HG03196 (cell line): Measurements from ENCODE around the gene GATD1.
"Not testable (repeated sequence)": the region's sequence is repeated elsewhere in the genome, so short reads cannot be mapped to it uniquely, and the experiment has no call there.

Experiments
- ATAC-seq: cut with Tn5 transposase; IDR thresholded peaks from one replicate; pipeline ENCODE4 v1.9.1; 2021; ENCODE audit not compliant: unreplicated experiment

The GATD1 gene

DNA sequence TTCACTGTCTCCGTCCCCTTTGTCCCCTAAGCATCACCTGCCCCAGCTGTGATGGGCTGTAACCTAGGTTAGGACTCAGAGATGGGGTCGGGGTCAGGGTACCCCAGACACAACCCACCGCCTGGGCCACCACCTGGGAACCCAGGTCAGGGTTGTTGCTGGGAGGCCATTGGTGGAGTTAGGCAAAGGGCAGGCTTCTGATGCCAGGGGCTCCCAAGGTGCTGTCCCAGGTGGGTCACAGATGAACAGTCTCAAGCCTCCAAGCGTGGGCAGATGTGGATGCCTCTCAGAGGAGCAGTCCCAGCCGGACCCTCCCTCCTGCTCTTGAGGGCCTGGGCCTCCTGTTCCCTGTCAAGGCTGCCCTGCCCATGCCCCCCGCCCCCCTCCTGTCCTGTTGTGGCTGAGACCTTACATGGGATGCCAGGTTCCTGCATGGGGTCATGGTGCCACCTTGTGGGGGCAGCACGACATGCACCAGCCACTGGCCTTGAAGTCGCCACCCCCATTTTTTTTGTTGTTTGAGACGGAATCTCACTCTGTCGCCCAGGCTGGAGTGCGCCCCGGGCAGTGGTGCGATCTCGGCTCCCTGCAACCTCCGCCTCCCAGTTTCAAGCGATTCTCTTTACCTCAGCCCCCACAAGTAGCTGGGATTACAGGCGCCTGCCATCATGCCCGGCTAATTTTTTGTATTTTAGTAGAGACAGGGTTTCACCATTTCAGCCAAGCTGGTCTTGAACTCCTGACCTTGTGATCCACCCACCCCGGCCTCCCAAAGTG is 12.1 kb downstream of the GATD1 start:
- ATAC-seq: no peak

DNA sequence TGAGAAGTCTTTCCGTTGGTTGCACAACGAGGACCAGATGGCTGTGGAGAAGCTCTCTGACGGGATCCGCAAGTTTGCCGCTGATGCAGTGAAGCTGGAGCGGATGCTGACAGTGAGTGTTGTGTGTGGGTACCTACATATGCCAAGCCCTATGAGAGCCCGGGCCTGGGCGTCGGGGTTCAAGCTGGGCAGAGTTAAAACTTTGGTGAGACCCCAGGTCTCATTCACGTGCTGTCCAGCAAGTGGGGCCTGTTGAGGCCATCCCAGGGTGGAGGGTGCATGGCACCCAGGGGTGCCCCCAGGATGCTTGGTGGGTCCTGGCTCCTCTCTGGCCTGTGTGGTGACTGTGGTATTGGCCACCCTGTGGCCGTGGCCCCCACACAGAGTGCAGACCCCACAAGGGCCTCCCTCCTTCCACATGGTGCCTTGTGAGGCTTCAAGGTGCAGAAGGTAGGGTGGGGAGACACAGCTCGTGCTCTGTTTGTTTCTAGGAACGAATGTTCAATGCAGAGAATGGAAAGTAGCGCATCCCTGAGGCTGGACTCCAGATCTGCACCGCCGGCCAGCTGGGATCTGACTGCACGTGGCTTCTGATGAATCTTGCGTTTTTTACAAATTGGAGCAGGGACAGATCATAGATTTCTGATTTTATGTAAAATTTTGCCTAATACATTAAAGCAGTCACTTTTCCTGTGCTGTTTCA is 12.8 kb downstream of the GATD1 start:
- no peak for ATAC-seq

DNA sequence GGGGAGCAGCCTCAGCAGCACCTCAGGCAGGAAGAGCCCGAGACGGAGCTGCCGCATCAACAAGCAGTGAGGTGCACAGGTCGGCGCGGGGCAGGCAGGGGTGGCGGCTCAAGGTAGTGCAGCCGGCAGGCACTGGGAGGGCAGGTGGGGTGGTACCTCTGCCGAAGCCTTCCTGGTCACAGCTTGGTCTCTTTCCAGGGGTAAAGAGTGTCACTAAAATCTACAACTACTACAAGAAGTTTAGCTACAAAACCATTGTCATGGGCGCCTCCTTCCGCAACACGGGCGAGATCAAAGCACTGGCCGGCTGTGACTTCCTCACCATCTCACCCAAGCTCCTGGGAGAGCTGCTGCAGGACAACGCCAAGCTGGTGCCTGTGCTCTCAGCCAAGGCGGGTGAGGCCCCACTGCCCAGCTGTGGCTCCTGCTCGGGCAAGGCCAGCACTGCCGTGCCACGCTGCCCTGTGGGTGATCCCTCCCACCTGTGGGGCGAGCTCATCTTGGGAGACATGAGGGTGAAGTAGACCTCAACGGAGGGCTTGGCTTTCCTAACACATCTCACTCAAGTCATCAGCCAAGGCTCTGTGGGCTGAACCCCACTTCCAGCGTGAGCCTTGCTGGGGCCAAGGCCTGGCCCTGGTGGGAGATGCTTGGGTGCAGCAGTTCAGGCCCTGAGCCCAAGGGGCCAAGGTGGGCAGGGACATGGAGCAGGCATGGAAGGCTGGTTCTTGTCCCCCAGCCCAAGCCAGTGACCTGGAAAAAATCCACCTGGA is 13.6 kb downstream of the GATD1 start:
- no peak for ATAC-seq

DNA sequence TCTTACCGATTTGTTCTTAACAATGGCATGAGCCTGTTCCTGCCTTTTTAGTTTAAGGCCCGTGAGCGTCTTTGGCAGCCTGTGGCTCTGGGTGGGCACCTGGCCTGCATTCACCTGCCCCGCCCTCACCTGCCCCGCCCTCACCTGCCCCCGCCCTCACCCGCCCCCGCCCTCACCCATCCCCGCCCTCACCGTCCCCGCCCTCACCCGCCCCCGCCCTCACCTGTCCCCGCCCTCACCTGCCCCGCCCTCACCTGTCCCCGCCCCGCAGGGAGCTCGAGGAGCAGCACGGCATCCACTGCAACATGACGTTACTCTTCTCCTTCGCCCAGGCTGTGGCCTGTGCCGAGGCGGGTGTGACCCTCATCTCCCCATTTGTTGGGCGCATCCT is 14.2 kb downstream of the GATD1 start:
- ATAC-seq: no peak

DNA sequence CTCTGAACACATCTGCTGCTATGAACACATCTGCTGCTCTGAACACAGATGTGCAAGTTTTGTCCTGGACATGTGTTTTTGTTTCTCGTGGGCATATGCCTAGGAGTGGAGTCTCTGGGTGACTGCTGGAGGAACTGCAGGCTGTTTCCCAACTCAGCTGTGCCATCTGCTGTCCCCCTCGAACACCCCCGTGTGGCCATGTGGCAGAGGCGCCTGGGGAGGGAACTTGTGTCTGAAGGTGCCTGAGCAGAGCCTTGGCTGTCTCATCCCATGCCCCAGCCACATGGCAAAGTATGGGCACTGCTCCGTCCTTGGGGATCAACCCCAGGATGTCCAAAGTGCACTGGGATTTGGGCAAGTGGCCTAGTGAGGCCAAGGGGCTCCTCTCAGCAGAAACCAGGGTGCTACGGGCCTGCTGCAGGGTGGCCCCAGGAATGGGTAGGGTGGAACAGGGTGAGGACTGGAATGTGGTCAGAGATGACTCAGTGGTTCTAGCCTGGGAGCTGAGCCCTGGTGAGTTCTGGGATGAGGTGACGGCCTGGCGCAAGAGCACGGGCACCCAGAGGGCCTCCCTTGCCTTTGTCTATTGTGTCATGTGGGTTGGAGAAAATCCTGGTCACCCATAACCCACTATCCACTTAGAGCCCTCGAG is 14.7 kb downstream of the GATD1 start:
- ATAC-seq: no peak

DNA sequence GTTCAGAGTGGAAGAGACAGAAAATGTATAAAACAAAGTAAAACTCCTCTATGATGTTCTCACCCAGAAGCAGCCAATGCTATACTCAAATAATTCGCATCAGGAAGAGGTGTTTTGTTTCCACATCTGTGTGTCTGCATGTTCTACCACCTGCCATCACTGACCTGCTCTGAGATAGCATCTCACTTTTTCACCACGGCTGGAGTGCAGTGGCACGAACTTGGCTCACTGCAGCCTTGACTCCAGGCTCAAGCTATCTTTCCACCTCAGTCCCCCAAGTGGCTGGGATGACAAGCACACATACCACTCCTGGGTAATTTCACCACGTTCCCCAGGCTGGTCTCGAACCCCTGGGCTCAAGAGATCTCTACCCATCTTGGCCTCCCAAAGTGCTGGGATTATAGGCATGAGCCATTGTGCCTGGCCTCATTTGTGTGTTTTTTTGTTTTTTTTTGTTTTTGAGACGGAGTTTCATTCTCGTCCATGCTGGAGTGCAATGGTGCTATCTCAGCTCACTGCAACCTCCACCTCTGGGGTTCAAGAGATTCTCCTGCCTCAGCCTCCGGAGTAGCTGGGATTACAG is 15.7 kb downstream of the GATD1 start:
- no peak for ATAC-seq

DNA sequence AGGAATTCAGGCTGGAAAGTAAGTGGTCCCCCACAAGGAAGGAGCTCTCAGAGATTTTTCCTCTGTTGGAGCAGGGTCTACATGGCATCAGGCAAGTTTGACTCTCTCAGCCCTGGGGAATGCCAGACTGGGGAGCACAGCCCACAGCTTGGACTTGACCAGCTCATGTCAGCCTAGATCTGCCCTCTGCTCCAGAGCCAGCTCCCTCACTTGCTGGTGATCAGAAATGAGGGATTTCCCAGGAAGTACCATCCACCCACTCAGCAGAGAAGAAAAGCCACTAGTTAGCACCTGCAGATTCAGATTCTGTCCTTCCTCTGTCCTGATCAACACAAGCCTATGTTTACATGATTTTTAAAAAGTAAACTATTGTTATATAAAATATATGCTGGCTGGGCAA is 17.1 kb downstream of the GATD1 start:
- no peak for ATAC-seq

DNA sequence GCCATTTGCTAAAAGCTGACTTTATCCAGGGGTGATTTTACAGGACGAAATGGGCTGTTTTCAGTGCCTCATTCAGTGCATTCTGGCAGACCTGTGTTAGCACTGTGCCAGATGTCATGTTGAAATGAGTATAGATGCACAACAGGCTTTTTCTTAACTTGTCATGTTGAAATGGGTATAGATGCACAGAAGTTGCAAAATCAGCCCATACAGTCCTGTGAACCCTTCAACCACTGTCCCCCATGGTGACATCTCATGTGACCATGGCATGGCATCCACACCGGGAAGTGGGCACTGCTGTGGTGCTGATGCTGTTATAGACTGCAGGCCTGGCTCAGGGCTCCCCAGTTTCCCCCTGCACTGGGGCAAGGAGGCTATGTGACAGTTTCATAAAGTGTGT is 27.6 kb downstream of the GATD1 start:
- ATAC-seq: no peak

DNA sequence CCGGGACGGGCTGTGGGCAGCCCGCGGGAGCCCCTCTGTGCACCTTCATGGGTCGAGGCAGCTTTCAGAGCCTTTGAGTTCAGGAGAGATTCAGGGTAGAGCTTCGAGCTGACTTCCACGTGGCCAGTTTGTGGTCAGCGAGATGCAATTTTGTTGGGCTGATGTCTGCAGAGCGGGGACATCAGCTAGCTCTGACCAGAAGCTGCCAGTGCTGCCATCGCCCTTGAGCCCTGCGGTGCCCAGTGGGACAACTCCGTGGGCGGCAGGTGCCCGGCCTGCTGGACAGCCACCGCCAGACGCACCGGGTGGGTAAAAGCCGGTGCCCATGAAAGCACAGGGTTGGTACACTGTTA is 29.3 kb downstream of the GATD1 start:
- peak; percentile 24 for ATAC-seq

DNA sequence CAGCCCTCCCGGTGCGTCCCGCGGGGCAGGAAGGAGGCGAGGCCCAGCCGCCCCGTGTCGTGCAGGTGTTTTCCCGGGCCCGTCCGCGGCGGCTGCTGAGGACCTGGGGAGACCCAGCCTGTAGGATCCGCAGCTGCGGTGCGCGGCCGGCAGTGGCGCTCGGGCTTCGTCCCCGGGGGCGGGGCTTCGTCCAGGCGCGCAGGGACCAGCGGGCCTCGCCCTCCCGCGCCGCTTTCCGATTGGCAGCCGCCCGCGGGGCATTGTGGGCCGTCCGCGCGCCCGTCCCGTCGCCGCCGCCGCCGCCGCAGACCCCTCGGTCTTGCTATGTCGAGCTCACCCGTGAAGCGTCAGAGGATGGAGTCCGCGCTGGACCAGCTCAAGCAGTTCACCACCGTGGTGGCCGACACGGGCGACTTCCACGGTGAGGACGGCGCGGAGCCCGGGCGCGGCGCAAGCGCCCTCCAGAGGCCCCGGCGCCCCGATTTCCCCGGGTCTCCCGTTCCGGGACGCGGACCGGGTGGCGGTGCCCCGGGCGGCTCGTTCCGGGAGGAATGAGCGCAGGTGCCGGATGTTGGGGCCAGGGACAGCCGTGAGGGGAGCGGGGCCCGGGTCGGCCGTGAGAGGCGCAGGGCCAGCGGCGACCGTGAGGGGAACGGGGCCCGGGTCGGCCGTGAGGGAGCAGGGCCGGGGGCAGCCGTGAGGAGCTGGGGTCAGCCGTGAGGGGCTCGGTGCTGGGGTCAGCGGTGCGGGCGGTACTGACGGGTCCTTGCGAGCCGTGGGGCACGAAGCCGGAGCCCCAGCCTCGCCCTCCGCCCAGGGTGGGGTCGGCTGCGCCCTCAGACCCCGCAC is 29.9 kb downstream of the GATD1 start, which contains the start of gene TALDO1:
Gene TALDO1, plus strand, starts transcription at position 307 of the 849 bp plus-strand sequence. Its CDS starts 18 bp downstream, at position 325.
- ATAC-seq: peak; percentile 85

DNA sequence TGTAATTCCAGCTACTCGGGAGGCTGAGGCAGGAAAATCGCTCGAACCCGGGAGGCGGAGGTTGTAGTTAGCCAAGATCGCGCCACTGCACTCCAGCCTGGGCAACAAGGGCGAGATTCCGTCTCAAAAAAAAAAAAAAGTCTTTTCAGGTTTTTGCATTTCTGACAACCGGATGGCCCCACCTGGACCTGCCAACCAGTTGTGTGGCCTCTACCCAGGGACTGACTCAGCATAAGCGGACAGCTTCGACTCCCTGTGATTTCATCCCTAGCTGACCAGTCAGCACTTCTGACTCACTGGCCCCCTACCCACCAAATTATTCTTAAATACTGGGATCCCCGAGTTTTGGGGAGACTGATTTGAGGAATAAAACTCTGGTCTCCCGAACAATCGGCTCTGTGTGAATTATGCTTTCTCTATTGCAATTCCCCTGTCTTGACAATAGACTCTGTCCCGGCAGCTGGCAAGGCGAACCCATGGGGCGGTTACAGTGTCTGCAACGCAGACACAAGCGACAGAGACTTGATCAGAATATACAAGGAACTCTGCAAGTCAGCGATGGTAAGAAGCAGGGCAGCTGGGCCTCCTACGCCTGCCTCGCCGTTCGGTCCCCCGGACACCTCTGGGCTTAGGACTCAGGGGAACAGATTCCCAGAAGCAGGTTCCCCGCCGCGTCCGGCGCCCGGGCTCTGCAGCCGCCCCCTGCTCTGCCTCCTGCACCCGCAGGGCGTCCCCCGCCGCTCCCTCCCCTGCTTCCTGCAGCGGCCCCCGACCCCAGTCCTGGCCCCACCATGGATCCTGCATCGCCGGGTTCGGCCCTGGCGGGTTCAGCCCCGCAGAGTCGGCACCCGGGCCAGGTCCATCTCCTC is 30.8 kb downstream of the GATD1 start:
- peak; percentile 22 for ATAC-seq

DNA sequence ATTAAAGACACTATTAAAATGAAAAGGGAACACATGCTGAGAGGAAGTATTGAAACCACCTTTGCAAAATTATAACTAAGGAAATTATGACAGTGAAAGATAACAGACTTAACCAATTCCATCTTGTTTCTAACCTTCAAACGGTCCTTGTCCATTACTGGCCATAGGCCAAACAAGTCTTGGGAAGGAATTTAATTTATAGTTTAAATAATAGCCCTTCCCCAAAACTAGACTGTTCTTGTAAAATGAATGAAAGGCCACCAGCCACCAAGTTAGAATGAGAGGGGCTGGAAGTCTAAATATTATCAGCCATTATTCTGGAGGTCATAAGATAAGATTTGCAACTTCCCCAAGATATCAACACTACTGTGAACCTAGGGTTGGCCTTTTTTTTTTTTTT is 31.9 kb downstream of the GATD1 start:
- no peak for ATAC-seq

DNA sequence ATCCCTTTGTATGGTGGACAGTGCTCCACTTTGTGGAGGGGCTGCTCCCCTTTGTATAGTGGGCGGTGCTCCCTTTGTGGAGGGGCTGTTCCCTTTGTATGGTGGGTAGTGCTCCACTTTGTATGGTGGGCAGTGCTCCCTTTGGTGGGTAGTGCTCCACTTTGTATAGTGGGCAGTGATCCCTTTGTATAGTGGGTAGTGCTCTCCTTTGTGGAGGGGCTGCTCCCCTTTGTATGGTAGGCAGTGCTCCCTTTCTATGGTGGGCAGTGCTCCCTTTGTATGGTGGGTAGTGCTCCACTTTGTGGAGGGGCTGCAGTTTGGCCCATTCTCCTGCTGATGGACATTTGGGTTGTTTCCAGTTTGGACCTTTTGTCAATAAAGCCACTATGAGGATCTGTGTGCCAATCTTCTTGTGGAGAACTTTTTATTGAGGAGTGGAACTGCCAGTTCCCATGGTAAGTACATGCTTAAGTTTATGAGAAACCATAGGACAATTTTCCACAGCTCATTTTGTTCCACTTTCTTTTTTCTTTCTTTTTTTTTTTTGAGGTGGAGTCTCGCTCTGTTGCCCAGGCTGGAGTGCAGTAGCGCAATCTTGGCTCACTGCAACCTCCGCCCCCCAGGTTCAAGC is 34.6 kb downstream of the GATD1 start:
- no peak for ATAC-seq

DNA sequence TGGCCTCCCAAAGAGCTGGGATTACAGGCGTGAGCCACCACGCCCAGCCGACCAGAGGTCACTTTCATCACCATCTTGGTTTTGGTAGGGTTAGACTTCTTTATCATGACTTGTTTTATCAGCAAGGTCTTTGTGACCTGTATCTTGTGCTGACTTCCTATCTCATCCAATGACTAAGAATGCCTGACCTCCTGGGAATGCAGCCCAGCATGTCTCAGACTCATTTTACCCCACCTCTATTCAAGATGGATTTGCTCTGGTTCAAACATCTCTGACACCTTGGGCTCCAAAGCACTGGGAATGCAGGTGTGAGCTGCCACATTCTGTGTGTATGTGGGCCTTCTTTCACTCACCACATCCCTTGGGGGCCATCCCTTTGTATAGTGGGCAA is 35.1 kb downstream of the GATD1 start:
- ATAC-seq: no peak

DNA sequence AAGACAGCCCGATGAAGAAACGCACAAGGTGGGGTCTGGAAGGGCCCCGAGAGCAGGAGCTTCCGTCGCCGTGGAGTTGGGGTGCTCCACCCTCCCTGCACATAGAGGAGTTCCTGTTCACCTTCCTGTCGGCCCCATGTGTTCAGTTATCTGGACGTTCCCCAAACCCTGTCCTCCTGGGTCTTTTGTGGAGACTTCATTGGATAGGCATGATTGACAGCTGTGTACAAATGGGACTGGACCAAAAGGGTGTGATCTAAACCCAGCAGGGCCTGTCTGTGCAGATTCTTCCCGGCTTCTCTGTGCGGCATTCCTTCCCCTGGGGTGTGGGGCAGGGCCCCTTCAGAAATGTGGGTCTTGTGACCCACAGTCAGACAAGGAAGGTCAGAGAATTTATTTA is 39.4 kb downstream of the GATD1 start:
- not testable (repeated sequence) for ATAC-seq

DNA sequence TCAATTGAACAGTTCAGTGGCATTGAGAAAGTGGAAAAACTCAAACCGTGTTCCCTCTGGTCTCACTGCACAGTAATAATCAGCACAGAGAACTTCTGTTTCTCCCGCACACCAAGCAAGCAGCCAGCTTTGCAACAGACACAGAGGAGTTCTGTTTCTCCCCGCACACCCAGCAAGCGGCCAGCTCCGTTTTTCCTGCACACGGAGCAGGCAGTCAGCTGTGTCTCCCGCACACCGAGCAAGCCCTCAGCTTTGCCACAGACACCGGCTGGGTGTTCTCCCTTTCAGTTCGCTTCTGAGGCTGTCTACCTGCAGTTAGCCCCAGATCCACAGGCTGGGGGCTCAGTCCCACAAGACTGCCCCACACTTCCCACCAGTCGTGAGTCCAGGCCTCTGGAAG is 39.9 kb downstream of the GATD1 start:
- ATAC-seq: no peak

DNA sequence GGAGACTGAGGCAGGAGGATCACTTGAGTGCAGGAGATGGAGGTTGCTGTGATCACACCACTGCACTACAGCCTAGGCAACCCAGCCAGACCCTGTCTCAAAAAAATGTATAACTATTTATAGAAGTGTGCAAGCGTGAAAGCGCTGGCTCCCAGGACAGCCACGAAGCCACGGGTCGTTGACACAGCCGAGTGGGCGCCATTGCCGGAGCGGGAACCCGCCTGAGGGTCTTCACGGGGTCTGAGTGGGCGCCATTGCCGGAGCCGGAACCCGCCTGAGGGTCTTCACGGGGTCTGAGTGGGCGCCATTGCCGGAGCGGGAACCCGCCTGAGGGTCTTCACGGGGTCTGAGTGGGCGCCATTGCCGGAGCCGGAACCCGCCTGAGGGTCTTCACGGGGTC is 42.7 kb downstream of the GATD1 start:
- ATAC-seq: not testable (repeated sequence)

DNA sequence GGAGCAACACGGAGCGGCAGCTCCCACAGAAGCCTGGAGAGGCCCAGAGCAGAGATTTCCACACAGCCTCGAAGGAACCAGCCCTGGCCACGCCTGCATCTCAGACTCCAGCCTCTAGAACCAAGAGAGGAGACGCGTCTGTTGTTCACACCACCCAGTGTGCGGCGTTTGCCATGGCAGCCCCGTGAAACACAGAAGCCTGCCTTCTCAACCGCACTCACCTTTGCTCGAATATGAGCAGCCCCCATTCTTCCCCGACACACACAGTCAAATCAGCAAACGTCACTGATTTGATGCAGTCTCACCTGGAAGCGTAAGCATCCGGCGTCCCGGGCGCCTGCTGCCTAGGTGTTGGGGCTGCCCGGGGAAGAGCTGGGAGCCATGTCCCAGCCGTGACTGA is 44.2 kb downstream of the GATD1 start:
- ATAC-seq: no peak
